Neural progenitor cell (in vitro differentiated cells): ENCODE data around the gene POLA2.

Experiments used
- CTCF ChIP-seq: fragments of 200-600 bp; sonication (generic); IDR thresholded peaks from 2 replicates; pipeline ENCODE4 v1.5.1; 2017; ENCODE audit warnings: antibody characterized with exemption, mild to moderate bottlenecking
- EZH2 ChIP-seq: fragments of 200-600 bp; sonication (generic); IDR thresholded peaks from 2 replicates; pipeline ENCODE4 v1.6.1; 2017; ENCODE audit warnings: antibody characterized with exemption, mild to moderate bottlenecking, moderate library complexity

- TF ChIP-seq CTCF (no peak), EZH2 (no peak)
These were observed 39.0 kb downstream of the POLA2 start for GRCh38 chr11:65300621-65301275.
